Ovary (tissue), 3 donors: ENCODE measurements around the gene ZNF607.

Source experiments
- CTCF ChIP-seq, 3 donors: fragments of 450-650 bp in 2 of 3; fragments of 200-600 bp in 1 of 3; IDR thresholded peaks; one replicate each; pipeline versions ENCODE4 v1.5.1 to v1.8.0; 2016 to 2022; ENCODE audit warnings: antibody characterized with exemption in 3 of 3, mild to moderate bottlenecking in 1 of 3
- EP300 ChIP-seq: sonication (generic); formaldehyde crosslinking; IDR thresholded peaks from one replicate; pipeline ENCODE4 v1.6.1; 2017; ENCODE audit warnings: antibody characterized with exemption
- POLR2A ChIP-seq: fragments of 450-650 bp; IDR thresholded peaks from one replicate; pipeline ENCODE4 v1.6.1; 2017; ENCODE audit warnings: antibody characterized with exemption, mild to moderate bottlenecking, moderate library complexity
- donor health status: DM: no; HTN: no; CAD: no.

- no peak for TF ChIP-seq EP300
- no peak for TF ChIP-seq CTCF (IDR thresholded peaks at IDR 0.05)
- TF ChIP-seq POLR2A: no peak
Observed at GRCh38 chr19:37716140-37716539, 3.4 kb downstream of the ZNF607 start.
